ENCODE results near the gene IL23R.
A peak's percentile ranks its signal among the peaks of the same experiment; 100 is the strongest.
"Not testable (repeated sequence)": the region's sequence is repeated elsewhere in the genome, so short reads cannot be mapped to it uniquely, and the experiment has no call there.

Gene IL23R

GRCh38 chr1:67138813-67139499 is 27.3 kb upstream of the IL23R start:
- no peak overlapping the region for H2AFZ ChIP-seq (ENCODE audit: low read depth, low read length)
- peaks cover 11% of the 10 kb centered on the region for H3K4me1 ChIP-seq (ENCODE audit: insufficient read depth, low read length)
- H3K4me3 ChIP-seq (ENCODE audit: low read length) = no peak overlapping the region
- H3K9me3 ChIP-seq (ENCODE audit: low read length) = no peaks in the 10 kb centered on the region
- no peaks in the 10 kb centered on the region for H3K27me3 ChIP-seq (ENCODE audit: insufficient read depth, low read length)
- no peaks in the 10 kb centered on the region for H3K36me3 ChIP-seq (ENCODE audit: insufficient read depth, low read length)

GRCh38 chr1:67140460-67140859 is 25.8 kb upstream of the IL23R start:
- no peaks in the 10 kb centered on the region for H3K36me3 ChIP-seq (ENCODE audit: insufficient read depth, low read length)
- no peak overlapping the region for H3K4me3 ChIP-seq (ENCODE audit: low read length)
- H2AFZ ChIP-seq (ENCODE audit: low read depth, low read length) = no peak overlapping the region
- peaks cover 5% of the 10 kb centered on the region for H3K4me1 ChIP-seq (ENCODE audit: insufficient read depth, low read length)
- H3K9me3 ChIP-seq (ENCODE audit: low read length) = no peaks in the 10 kb centered on the region
- no peaks in the 10 kb centered on the region for H3K27me3 ChIP-seq (ENCODE audit: insufficient read depth, low read length)

GRCh38 chr1:67141832-67142231 is 24.4 kb upstream of the IL23R start:
- not testable (repeated sequence) for H3K4me3 ChIP-seq (ENCODE audit: low read length); H3K27me3 ChIP-seq (ENCODE audit: insufficient read depth, low read length); H3K9me3 ChIP-seq (ENCODE audit: low read length)

GRCh38 chr1:67142931-67143330 is 23.3 kb upstream of the IL23R start:
- Histone ChIP-seq H3K4me3 (ENCODE audit: low read length) (no peak overlapping the region), H3K4me1 (ENCODE audit: insufficient read depth, low read length) (no peaks in the 10 kb centered on the region), H2AFZ (ENCODE audit: low read depth, low read length) (no peak overlapping the region), H3K27me3 (ENCODE audit: insufficient read depth, low read length) (no peaks in the 10 kb centered on the region), H3K9me3 (ENCODE audit: low read length) (no peaks in the 10 kb centered on the region), H3K36me3 (ENCODE audit: insufficient read depth, low read length) (no peaks in the 10 kb centered on the region)

More at GRCh38 chr1:67141832-67142231, 24.4 kb upstream of the IL23R start:
- not testable (repeated sequence) for H3K4me1 ChIP-seq (ENCODE audit: insufficient read depth, low read length); H3K36me3 ChIP-seq (ENCODE audit: insufficient read depth, low read length); H2AFZ ChIP-seq (ENCODE audit: low read depth, low read length)

- H3K4me1 ChIP-seq (ENCODE audit: insufficient read depth, low read length) = no peaks in the 10 kb centered on the region
- no peaks in the 10 kb centered on the region for H3K36me3 ChIP-seq (ENCODE audit: insufficient read depth, low read length)
- no peaks in the 10 kb centered on the region for H3K9me3 ChIP-seq (ENCODE audit: low read length)
- no peak overlapping the region for H3K4me3 ChIP-seq (ENCODE audit: low read length)
- H3K27me3 ChIP-seq (ENCODE audit: insufficient read depth, low read length) = no peaks in the 10 kb centered on the region
- H2AFZ ChIP-seq (ENCODE audit: low read depth, low read length) = no peak overlapping the region
These were observed 22.3 kb upstream of the IL23R start for GRCh38 chr1:67143966-67144365.

GRCh38 chr1:67144696-67145095 is 21.6 kb upstream of the IL23R start:
- H3K27me3 ChIP-seq (ENCODE audit: insufficient read depth, low read length) = no peaks in the 10 kb centered on the region
- no peak overlapping the region for H3K4me3 ChIP-seq (ENCODE audit: low read length)
- H3K36me3 ChIP-seq (ENCODE audit: insufficient read depth, low read length) = no peaks in the 10 kb centered on the region
- no peaks in the 10 kb centered on the region for H3K9me3 ChIP-seq (ENCODE audit: low read length)
- no peak overlapping the region for H2AFZ ChIP-seq (ENCODE audit: low read depth, low read length)
- no peaks in the 10 kb centered on the region for H3K4me1 ChIP-seq (ENCODE audit: insufficient read depth, low read length)

- Histone ChIP-seq H2AFZ (ENCODE audit: low read depth, low read length) (no peak overlapping the region), H3K9me3 (ENCODE audit: low read length) (no peaks in the 10 kb centered on the region), H3K36me3 (ENCODE audit: insufficient read depth, low read length) (no peaks in the 10 kb centered on the region), H3K4me3 (ENCODE audit: low read length) (no peak overlapping the region), H3K4me1 (ENCODE audit: insufficient read depth, low read length) (no peaks in the 10 kb centered on the region), H3K27me3 (ENCODE audit: insufficient read depth, low read length) (no peaks in the 10 kb centered on the region)
These were observed 20.2 kb upstream of the IL23R start for GRCh38 chr1:67146101-67146500.

- no peaks in the 10 kb centered on the region for H3K36me3 ChIP-seq (ENCODE audit: insufficient read depth, low read length)
- H3K4me1 ChIP-seq (ENCODE audit: insufficient read depth, low read length) = no peaks in the 10 kb centered on the region
- no peak overlapping the region for H3K4me3 ChIP-seq (ENCODE audit: low read length)
- H3K9me3 ChIP-seq (ENCODE audit: low read length) = no peaks in the 10 kb centered on the region
- H3K27me3 ChIP-seq (ENCODE audit: insufficient read depth, low read length) = no peaks in the 10 kb centered on the region
- H2AFZ ChIP-seq (ENCODE audit: low read depth, low read length) = no peak overlapping the region
These were observed 19.7 kb upstream of the IL23R start for GRCh38 chr1:67146539-67146938.

GRCh38 chr1:67147973-67148372 is 18.3 kb upstream of the IL23R start:
- H3K9me3 ChIP-seq (ENCODE audit: low read length); H3K4me3 ChIP-seq (ENCODE audit: low read length); H2AFZ ChIP-seq (ENCODE audit: low read depth, low read length); H3K4me1 ChIP-seq (ENCODE audit: insufficient read depth, low read length); H3K36me3 ChIP-seq (ENCODE audit: insufficient read depth, low read length); H3K27me3 ChIP-seq (ENCODE audit: insufficient read depth, low read length): not testable (repeated sequence)

- H3K4me3 ChIP-seq (ENCODE audit: low read length) = no peak overlapping the region
These were observed 17.6 kb upstream of the IL23R start for GRCh38 chr1:67148516-67149178.

GRCh38 chr1:67149179-67149770 is 17.0 kb upstream of the IL23R start:
- no peak overlapping the region for H3K4me3 ChIP-seq (ENCODE audit: low read length)
- H3K27me3 ChIP-seq (ENCODE audit: insufficient read depth, low read length) = no peaks in the 10 kb centered on the region
- H3K9me3 ChIP-seq (ENCODE audit: low read length) = no peaks in the 10 kb centered on the region
- H3K36me3 ChIP-seq (ENCODE audit: insufficient read depth, low read length) = no peaks in the 10 kb centered on the region
- H3K4me1 ChIP-seq (ENCODE audit: insufficient read depth, low read length) = no peaks in the 10 kb centered on the region
- peak overlapping the region; percentile 3 for H2AFZ ChIP-seq (ENCODE audit: low read depth, low read length)

More at GRCh38 chr1:67148516-67149178, 17.6 kb upstream of the IL23R start:
- Histone ChIP-seq H3K9me3 (ENCODE audit: low read length) (no peaks in the 10 kb centered on the region), H3K4me1 (ENCODE audit: insufficient read depth, low read length) (no peaks in the 10 kb centered on the region), H3K27me3 (ENCODE audit: insufficient read depth, low read length) (no peaks in the 10 kb centered on the region), H3K36me3 (ENCODE audit: insufficient read depth, low read length) (no peaks in the 10 kb centered on the region), H2AFZ (ENCODE audit: low read depth, low read length) (peak overlapping the region; percentile 3)

- Histone ChIP-seq H2AFZ (ENCODE audit: low read depth, low read length) (no peak overlapping the region), H3K9me3 (ENCODE audit: low read length) (no peaks in the 10 kb centered on the region), H3K4me3 (ENCODE audit: low read length) (no peak overlapping the region)
These were observed 15.3 kb upstream of the IL23R start for GRCh38 chr1:67150931-67151330.

GRCh38 chr1:67158401-67158800 is 7.9 kb upstream of the IL23R start:
- Histone ChIP-seq H3K4me3 (ENCODE audit: low read length) (no peak overlapping the region), H3K9me3 (ENCODE audit: low read length) (no peaks in the 10 kb centered on the region), H3K36me3 (ENCODE audit: insufficient read depth, low read length) (no peaks in the 10 kb centered on the region), H3K4me1 (ENCODE audit: insufficient read depth, low read length) (no peaks in the 10 kb centered on the region), H3K27me3 (ENCODE audit: insufficient read depth, low read length) (no peaks in the 10 kb centered on the region), H2AFZ (ENCODE audit: low read depth, low read length) (no peak overlapping the region)

More at GRCh38 chr1:67150931-67151330, 15.3 kb upstream of the IL23R start:
- Histone ChIP-seq H3K27me3 (ENCODE audit: insufficient read depth, low read length) (no peaks in the 10 kb centered on the region), H3K36me3 (ENCODE audit: insufficient read depth, low read length) (no peaks in the 10 kb centered on the region), H3K4me1 (ENCODE audit: insufficient read depth, low read length) (no peaks in the 10 kb centered on the region)
